Type B pancreatic cell (in vitro differentiated cells): ENCODE data around the gene EAPP. TPM values are rescaled to one million over a fixed set of nuclear protein-coding genes. Genes with fewer than 3 reads are reported as not detected.
"Not testable (repeated sequence)": the region's sequence is repeated elsewhere in the genome, so short reads cannot be mapped to it uniquely, and the experiment has no call there.

Source experiments
- DNase-seq: peaks from one replicate; pipeline ENCODE4 v3.0.0; 2021; ENCODE audit warnings: mixed read lengths; ENCODE audit not compliant: unreplicated experiment; ENCODE audit errors: extremely low spot score
- H3K27ac Mint-ChIP-seq: 2 replicates; pipeline ENCODE4 v1.8.0; 2021; ENCODE audit warnings: mild to moderate bottlenecking, mixed read lengths
- H3K27me3 Mint-ChIP-seq: 2 replicates; pipeline ENCODE4 v1.8.0; 2021; ENCODE audit warnings: mixed read lengths
- H3K36me3 Mint-ChIP-seq: 2 replicates; pipeline ENCODE4 v1.8.0; 2021; ENCODE audit warnings: mixed read lengths
- H3K4me1 Mint-ChIP-seq: one replicate; pipeline ENCODE4 v1.8.0; 2021; ENCODE audit warnings: mixed read lengths; ENCODE audit not compliant: unreplicated experiment
- H3K4me3 Mint-ChIP-seq: 2 replicates; pipeline ENCODE4 v1.8.0; 2021; ENCODE audit warnings: mild to moderate bottlenecking, mixed read lengths
- H3K9me3 Mint-ChIP-seq: 2 replicates; pipeline ENCODE4 v1.8.0; 2021; ENCODE audit warnings: mixed read lengths
- total RNA-seq: library from RNA; stranded (reverse); gene quantifications from 2 replicates; pipeline ENCODE4 v1.2.1, GENCODE V29; 2021; ENCODE audit warnings: low replicate concordance
- TF ChIP-seq, protein P1 (sequence below): fragments of 200-600 bp; sonication (generic); conservative IDR thresholded peaks from 2 replicates; pipeline ENCODE4 v1.5.0; 2021; ENCODE audit warnings: antibody characterized with exemption, mild to moderate bottlenecking

EAPP gene
- total RNA-seq, 1 donor from 2014 or later, result 36.8 TPM

DNA sequence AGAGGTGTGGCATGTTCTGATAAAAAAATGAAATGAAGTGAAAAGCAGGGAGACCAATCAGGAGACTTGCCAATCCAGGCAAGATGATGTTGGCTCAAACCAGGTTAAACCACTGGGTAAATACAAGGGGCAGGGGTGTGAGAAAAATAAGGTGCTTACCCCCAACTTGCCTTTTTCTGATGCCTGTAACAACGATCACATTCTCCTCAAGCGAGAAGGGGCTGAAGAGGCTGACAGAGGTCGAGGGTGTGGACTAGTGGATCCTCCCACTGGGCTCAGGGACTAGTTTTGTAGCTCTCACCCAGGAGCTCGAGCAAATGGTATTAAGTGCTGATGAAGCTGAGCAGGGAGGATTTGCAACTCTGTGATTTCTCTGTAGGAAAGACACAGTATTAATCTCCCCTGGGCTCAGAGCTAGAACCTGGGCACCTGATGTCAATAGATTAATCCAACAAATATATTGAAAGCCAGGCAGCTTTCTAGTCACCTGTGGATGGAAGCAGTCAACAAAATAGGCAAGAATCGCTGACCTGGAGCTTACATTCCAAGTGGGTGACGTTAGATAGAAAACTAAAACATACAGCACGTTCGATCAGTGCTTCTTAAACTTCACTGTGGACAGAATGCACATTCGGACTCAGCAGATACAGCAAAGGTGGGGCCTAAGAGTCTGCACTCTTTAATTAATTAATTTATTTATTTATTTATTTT, 15.2 kb upstream of the EAPP start:
- H3K9me3 Mint-ChIP-seq, result no peaks in the 10 kb centered on the region
- no peaks in the 10 kb centered on the region for H3K36me3 Mint-ChIP-seq
- DNase-seq, result no peak
- no peaks in the 10 kb centered on the region for H3K27me3 Mint-ChIP-seq
- peak overlapping the region; percentile 73 for H3K27ac Mint-ChIP-seq
- peaks cover 18% of the 10 kb centered on the region for H3K4me1 Mint-ChIP-seq
- TF ChIP-seq, protein P1, sequence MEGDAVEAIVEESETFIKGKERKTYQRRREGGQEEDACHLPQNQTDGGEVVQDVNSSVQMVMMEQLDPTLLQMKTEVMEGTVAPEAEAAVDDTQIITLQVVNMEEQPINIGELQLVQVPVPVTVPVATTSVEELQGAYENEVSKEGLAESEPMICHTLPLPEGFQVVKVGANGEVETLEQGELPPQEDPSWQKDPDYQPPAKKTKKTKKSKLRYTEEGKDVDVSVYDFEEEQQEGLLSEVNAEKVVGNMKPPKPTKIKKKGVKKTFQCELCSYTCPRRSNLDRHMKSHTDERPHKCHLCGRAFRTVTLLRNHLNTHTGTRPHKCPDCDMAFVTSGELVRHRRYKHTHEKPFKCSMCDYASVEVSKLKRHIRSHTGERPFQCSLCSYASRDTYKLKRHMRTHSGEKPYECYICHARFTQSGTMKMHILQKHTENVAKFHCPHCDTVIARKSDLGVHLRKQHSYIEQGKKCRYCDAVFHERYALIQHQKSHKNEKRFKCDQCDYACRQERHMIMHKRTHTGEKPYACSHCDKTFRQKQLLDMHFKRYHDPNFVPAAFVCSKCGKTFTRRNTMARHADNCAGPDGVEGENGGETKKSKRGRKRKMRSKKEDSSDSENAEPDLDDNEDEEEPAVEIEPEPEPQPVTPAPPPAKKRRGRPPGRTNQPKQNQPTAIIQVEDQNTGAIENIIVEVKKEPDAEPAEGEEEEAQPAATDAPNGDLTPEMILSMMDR, result no peak
- H3K4me3 Mint-ChIP-seq, result peak overlapping the region; percentile 77

- not testable (repeated sequence) for H3K4me3 Mint-ChIP-seq, H3K36me3 Mint-ChIP-seq, H3K27me3 Mint-ChIP-seq, DNase-seq, H3K9me3 Mint-ChIP-seq, H3K27ac Mint-ChIP-seq
- peaks cover 17% of the 10 kb centered on the region for H3K4me1 Mint-ChIP-seq
These were observed 9.9 kb upstream of the EAPP start for GRCh38 chr14:34549276-34549966.

GRCh38 chr14:34548472-34548981, 9.0 kb upstream of the EAPP start:
- Mint-ChIP-seq H3K27me3 (no peaks in the 10 kb centered on the region), H3K27ac (no peak overlapping the region), H3K9me3 (no peaks in the 10 kb centered on the region), H3K4me3 (no peak overlapping the region), H3K4me1 (peaks cover 11% of the 10 kb centered on the region), H3K36me3 (no peaks in the 10 kb centered on the region)
- TF ChIP-seq, protein P1, result no peak
- DNase-seq, result no peak

DNA sequence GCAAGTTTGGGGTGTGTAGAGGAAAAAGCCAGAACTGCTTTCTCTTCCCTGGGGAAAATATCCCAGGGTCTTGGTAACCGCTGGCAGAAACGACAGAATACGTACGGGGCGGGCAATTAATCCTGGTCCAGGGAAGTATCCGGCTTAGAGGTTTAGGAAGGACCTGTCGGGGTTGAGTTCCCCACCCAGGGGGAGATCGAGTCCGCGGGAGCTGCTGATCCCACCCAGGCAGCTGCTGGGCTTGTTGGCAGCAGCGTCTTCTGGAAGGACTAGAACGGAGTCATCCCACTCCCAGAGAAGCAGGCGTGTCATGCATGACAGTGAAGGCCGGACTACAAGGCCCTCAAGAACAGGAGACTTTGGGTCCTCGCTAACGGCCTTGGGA, 7.6 kb upstream of the EAPP start:
- H3K4me1 Mint-ChIP-seq, result peaks cover 11% of the 10 kb centered on the region
- H3K9me3 Mint-ChIP-seq, H3K27me3 Mint-ChIP-seq, H3K27ac Mint-ChIP-seq, H3K4me3 Mint-ChIP-seq, DNase-seq, H3K36me3 Mint-ChIP-seq: not testable (repeated sequence)

DNA sequence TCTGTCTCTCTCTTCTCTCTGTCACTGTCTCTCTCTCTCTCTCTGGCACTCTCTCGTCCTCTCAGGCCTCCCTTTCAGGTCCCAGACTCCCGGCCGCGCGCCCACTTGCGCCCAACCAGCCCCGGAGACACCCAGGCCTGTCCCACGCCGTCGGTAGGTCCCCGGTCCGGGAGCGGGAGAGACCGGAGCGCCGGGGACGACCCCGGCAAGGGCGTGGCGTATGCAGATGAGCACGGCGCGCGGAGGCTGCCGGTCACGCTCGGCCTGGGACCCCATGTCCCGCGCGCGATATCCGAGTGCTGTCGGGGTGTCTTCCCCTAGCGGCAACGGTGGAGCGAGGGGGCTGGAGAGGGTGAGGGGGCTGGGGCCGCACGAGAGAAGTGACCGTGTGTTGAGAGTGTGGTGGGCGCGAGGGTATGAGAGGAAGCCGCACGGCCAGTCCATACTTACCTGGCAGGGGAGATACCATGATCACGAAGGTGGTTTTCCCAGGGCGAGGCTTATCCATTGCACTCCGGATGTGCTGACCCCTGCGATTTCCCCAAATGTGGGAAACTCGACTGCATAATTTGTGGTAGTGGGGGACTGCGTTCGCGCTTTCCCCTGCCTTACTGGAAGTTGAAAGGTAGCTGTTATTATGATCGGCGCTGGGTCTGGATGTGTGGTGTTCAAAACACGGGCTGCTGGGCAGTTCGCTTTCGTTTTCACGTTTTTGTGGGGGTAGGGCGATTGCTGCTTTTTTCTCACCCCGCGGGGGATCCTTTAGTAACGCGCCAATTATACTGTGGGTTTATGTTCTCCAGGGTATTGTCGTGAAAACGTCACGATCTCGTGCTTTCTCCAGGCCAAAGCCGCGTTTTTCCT, 7.0 kb upstream of the EAPP start:
- not testable (repeated sequence) for H3K27me3 Mint-ChIP-seq, H3K4me1 Mint-ChIP-seq, H3K36me3 Mint-ChIP-seq, H3K27ac Mint-ChIP-seq, H3K9me3 Mint-ChIP-seq, H3K4me3 Mint-ChIP-seq, DNase-seq

DNA sequence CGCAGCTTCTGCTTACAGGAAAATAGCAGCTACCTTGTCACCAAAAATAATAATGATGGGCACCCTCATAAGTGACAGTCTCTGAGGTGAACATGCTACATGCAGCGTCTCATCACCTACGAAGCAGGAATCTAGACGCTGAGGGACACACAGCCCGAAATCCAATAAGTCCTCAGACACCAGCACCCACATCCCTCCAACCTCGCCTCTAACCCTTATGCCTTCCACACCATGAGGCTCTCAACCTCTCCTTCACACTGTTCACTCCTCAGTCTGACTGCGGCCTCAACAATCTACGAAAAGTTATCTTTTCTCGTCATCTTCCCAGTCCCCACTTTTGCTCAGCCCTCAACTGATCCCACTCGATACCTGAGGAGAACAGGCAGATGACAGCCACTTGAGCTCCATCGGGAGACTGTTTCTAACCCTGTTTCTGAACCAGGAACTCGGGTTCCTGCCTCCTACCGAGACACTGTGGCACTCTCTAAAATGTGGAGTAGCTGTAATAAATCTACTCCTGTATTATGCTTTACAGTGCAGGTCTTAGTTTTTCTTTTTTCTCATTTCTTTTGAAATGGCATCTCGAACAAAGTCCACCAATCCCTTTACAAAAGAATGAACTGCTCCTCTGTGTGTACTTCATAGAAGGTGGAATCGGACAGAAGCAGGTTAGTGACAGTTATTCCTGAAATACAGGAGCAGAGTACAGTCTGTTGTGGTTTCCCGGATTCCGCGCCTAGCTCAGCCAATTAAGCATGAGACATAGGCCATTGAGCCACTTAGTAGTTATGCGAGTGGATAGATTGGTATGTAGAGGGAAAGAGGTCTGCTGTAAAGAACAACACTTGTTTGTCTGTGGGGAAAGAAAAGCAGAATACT, 919 bp upstream of the EAPP start:
- not testable (repeated sequence) for H3K27me3 Mint-ChIP-seq, H3K4me1 Mint-ChIP-seq, H3K36me3 Mint-ChIP-seq, H3K9me3 Mint-ChIP-seq
- Mint-ChIP-seq H3K27ac (peak overlapping the region; percentile 99), H3K4me3 (peak overlapping the region; percentile 100)
- DNase-seq, result peak; percentile 8

DNA sequence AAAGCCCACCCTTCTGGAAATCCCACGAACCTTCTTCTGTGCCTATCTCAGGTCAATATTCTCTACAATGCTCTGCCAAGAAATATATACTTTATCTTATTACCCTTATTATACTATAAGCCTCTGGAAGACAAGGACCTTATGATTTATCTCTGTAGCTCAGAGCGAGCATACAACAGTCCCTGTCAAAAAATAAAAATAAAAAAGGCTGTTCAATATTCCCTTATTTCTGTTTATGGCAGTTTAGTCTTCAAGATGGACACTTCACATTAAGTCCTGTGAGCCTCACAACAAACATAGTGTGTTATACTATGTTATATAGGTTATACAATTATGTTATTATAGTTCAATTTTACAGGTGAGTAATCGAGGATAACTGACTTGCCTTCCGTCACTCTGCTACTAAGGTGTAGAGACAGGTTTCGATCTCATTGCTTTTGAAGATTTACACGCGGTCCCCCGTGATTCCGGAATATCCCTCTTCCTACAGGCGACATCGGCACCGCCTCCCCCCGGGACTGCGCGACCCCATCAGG, 562 bp downstream of the EAPP start:
- TF ChIP-seq, protein P1, result no peak
- peaks cover 4% of the 10 kb centered on the region for H3K36me3 Mint-ChIP-seq
- no peaks in the 10 kb centered on the region for H3K9me3 Mint-ChIP-seq
- H3K27me3 Mint-ChIP-seq, result no peaks in the 10 kb centered on the region
- no peak for DNase-seq
- H3K4me3 Mint-ChIP-seq, result peak overlapping the region; percentile 100
- peaks cover 10% of the 10 kb centered on the region for H3K4me1 Mint-ChIP-seq
- H3K27ac Mint-ChIP-seq, result peak overlapping the region; percentile 99

DNA sequence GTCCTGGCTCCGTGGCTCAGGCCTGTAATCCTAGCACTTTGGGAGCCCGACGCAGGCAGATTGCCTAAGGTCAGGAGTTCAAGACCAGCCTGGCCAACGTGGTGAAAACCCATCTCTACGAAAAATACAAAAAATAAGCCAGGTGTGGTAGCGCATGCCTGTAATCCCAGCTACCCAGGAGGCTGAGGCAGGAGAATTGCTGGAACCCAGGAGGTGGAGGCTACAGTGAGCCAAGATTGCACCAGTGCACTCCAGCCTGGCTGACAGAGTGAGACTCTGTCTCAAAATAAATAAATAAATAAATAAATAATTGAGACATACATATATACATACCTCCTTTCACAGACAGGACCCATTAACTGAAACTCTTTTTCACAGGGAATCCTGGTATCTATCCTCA, 1.4 kb downstream of the EAPP start:
- Mint-ChIP-seq H3K27ac (peak overlapping the region; percentile 99), H3K4me3 (peak overlapping the region; percentile 100)
- H3K36me3 Mint-ChIP-seq, H3K4me1 Mint-ChIP-seq, H3K27me3 Mint-ChIP-seq, H3K9me3 Mint-ChIP-seq, DNase-seq: not testable (repeated sequence)
